HG03457 (cell line): Measurements from ENCODE around the gene TWIST2.

Experiments used
- ATAC-seq: cut with Tn5 transposase; IDR thresholded peaks from one replicate; pipeline ENCODE4 v1.9.1; 2021; ENCODE audit warnings: moderate number of reproducible peaks; ENCODE audit not compliant: unreplicated experiment

Gene TWIST2

GRCh38 chr2:238902285-238902684, 54.4 kb downstream of the TWIST2 start:
- no peak for ATAC-seq

- ATAC-seq, result no peak
Observed at GRCh38 chr2:238903141-238903540, 55.3 kb downstream of the TWIST2 start.

GRCh38 chr2:238904177-238904576, 56.3 kb downstream of the TWIST2 start:
- no peak for ATAC-seq

GRCh38 chr2:238904716-238905115, 56.8 kb downstream of the TWIST2 start:
- ATAC-seq, result no peak

- ATAC-seq, result no peak
Observed at GRCh38 chr2:238905224-238905623, 57.3 kb downstream of the TWIST2 start.

- no peak for ATAC-seq
Observed at GRCh38 chr2:238905644-238906043, 57.8 kb downstream of the TWIST2 start.

- ATAC-seq, result no peak
Observed at GRCh38 chr2:238906254-238906935, 58.5 kb downstream of the TWIST2 start.

GRCh38 chr2:238906936-238907716, 59.2 kb downstream of the TWIST2 start:
- no peak for ATAC-seq

GRCh38 chr2:238907717-238908173, 59.9 kb downstream of the TWIST2 start:
- ATAC-seq, result no peak

- no peak for ATAC-seq
Observed at GRCh38 chr2:238908960-238909951, 61.4 kb downstream of the TWIST2 start.

GRCh38 chr2:238910751-238911351, 63.0 kb downstream of the TWIST2 start:
- no peak for ATAC-seq

- no peak for ATAC-seq
Observed at GRCh38 chr2:238911376-238912227, 63.7 kb downstream of the TWIST2 start.

- ATAC-seq, result no peak
Observed at GRCh38 chr2:238912228-238912915, 64.5 kb downstream of the TWIST2 start.

- ATAC-seq, result no peak
Observed at GRCh38 chr2:238912916-238913875, 65.3 kb downstream of the TWIST2 start.

GRCh38 chr2:238913931-238914647, 66.2 kb downstream of the TWIST2 start:
- no peak for ATAC-seq

GRCh38 chr2:238914648-238915015, 66.7 kb downstream of the TWIST2 start:
- ATAC-seq, result no peak

- ATAC-seq, result no peak
Observed at GRCh38 chr2:238915196-238915595, 67.3 kb downstream of the TWIST2 start.
